HG03460 (cell line): ENCODE results near the gene MOB2.

Source experiments
- ATAC-seq: cut with Tn5 transposase; IDR thresholded peaks from one replicate; pipeline ENCODE4 v1.9.1; 2021; ENCODE audit not compliant: unreplicated experiment

The MOB2 gene

DNA sequence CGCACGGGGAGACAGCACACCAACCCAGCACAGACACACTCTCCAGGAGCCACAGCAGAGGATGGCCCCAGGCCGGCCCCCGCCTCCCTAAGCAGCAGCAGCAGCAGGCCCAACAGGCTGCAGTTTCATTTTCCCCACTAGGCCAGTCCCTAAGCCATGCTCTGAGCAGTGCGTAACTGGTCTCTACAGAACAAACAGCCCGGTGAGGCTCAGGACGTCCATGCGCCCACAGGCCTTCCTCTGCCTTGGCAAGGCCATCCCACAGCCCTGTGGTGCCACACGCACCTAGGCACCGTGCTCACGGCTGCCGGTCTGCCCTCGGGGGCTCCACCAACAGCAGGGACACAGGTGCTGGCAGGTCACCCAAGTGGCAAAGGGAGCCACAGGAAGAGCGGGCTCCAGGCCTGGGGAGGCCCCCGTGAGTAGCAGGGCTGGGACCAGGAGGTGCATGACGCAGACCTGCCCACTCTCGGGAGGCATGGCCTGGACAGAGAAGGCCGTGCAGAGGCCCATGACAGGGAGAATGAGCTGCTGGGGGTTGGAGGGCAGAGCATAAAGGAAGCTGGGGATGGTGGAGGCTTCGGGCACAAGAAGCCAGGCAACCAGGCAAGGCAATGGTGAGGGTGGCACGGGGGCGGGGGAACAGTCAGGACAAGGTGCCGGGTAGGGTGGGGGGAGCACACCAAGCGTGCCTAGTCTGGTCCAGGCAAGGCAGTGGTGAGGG is 1.4 kb upstream of the MOB2 start:
- no peak for ATAC-seq

DNA sequence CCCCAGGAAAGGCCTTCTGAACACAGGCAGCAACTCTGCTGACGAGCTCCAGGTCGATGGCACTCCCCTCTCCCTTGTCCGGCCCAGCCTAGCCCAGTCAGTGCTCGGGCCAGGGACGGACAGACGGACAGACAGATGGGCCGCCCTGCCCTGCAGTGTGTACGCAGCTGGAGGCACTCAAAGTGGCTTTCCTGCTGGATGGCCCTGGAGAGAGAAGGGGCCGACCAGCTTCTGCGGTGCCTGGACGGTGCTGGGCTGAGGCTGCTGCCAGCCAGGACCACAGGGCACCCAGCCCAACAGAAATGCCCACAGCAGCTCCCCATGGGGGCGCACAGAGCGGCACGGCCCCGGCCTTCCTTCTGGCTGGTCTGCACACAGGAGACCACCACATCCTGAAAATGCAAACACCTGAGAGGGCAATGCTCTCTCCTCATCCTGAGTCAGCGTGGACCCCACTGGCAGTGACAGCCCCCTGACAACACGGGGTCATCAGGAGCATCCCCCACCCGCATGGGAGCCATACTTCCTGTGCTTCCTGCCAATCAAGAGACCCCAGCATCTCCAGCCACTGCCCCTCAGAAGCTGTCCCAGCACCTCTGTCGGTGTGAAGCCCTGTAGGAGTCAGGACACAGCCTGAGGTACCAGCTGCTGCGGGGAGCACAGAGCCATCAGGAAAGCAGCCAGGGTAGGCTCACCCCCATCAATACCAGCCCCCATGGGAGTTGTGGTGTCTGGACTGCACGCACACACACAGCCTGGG is 692 bp upstream of the MOB2 start:
- no peak for ATAC-seq

DNA sequence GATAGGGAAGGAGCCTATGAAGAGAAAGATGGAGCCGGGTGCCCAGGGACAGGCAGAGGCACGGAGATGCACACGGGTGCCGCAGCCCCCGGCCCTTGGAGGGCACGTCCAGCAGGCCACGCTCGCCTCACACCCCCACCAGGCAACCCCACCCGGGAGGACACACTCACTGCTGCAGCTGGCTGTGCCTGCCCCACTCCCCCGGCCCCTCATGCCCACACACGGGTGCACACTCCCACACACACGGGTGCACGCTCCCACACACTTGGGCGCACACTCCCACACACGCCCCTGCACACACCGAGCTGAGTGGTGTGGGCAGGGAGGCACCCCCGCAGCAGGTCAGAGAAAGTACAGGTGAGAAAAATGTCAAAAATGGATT is 1.1 kb downstream of the MOB2 start:
- ATAC-seq, result no peak

DNA sequence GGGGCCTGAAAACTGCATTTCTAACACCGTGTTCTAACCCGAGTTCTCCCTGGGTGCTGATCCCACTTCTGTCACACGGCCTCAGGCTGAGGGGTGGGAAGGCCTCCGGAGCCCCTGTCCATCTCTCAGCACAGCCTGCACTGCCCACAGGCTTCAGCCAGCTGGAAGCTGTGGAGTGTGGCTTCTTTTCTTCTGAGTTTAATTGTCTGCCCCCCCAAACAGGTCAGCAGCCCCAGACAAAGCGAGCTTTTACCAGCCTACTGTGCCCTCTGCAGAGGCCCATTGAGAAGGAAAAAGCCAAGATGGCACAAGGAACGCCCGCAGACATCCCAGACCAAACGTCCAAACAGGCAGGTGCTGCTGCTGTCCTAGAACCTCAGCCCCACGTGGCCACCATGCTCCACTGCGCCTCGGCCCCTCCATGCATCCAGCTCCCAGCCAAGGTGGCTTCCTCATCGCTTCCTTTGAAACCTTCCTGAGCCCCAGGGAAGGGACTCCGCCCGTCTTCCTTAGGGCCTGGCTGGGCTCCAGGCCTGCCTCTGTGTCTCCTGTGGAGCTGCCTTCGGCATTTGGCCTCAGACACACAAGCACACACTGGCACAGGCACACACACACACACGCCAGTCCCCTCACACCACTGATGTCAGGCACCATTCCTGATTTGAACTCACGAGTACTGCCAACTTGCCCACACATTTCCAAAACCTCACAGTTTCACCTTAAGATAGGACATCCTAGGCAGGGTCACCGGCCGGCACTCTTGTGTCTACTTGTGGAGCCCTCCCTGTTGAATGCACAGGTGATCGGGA is 1.7 kb downstream of the MOB2 start:
- no peak for ATAC-seq

DNA sequence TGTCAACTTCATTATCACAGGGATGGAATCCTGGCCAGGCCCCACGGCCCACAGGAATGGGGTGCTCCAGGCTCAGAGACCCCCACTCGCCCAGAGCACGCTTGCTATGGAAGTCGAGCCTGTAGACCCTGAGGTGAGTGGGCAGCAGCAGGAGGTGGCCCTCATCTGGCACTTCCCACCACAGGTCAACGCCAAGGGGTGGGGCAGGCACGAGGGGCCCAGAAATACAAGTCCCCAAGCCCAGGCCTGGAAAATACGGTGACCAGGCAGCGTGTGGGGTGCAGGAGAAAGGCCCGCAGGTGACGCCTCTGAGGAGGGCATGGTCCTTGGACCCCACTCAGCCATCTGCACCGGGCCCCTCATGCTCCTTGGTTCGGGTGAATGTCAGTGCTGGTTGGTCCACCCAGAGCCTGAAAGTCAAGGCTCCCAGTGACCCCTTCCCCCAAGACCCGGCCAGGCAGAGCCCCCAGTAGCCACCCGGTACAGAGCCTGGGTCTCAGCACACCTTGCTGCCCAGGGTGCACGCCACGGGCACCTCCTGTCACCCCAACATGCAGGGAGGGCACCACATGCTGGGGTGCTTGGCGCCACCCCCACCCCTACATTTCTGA is 2.4 kb downstream of the MOB2 start:
- no peak for ATAC-seq

DNA sequence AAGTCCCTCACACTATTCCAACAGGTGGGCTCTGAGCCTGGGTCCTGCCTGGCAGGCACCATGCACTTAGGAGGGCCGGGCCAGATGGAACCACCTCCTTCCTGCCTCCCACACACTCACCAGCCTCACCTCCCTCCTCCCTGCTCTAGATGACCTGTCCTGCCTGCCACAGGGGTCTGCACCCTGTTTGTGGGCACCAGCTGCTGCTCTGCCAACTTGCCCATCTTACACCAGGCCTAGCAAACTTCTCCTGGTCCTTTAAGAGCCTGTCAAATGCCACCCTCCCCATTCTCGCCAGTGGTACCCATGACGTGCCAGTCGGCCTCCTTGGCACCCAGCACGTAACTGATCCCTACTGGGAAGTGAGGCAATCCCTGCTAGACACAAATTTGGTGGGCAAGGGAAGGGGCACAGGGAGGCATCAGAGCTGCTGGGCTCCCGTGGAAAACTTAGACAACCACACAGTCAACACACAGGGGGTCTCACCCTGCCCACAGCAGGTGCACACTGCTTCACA is 3.1 kb downstream of the MOB2 start:
- ATAC-seq, result no peak

GRCh38 chr11:1482581-1483444 is 3.8 kb downstream of the MOB2 start:
- ATAC-seq, result no peak

GRCh38 chr11:1481861-1482441 is 4.6 kb downstream of the MOB2 start:
- no peak for ATAC-seq

DNA sequence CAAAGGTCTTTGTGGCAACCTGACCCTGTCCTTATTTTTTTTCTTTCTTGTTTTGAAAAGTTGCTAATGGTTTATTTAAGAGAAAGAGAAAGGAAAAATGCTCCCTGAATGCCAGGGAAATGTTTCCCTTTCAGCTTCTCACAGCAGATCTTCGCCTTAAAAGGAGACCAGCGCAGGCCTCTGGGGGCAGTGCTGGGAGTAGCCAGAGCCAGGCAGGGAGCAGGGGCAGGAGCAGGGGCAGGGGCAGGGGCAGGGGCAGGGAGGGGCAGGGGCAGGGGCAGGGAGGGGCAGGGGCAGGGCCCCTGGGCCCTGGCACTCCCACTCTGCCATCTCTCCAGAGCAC is 5.1 kb downstream of the MOB2 start:
- ATAC-seq, result no peak

DNA sequence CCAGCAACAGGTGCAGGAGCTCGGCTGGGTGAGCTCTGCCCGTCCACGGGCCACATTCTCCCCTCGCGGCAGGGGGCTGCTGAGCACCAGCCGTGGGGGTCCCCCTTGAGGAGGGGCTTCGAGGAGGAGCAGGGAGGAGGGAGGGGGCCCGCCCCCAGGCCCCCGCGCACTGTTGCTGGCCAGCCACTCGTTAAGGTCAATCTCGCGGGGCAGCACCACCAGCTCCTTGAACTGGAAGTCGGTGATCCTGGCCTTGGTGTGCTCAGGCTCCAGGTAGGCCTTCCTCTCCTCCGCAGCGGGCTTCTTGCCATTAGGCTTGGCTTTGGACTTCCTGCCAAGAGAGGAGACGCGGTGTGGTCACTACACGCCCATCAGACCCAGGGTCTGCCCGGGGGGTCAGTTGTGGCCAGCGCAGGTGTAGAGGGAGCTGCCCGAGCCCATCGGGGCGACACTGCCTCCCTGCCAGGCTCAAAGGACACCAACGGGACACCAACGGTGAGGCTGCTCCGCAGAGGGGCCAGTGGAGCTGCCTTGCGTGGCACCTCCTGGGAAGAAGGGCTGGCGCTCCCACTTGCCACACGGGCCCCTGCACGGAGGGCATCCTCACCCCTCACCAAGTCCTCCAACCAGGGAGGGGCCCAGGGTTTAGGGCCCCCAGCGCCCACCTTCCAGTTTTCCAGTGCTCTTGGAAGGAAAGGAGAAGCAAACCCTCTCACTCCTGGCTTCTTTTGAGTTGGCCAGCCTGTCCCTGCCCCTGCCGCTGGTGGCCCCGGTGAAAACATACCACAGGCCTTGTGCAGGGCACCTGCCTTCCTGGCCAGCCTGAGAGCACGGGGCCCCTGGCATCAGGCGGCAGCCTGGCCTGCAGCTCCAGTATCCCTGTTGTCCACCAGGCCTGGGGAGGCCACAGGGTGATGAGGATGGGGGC is 5.8 kb downstream of the MOB2 start:
- ATAC-seq, result no peak

DNA sequence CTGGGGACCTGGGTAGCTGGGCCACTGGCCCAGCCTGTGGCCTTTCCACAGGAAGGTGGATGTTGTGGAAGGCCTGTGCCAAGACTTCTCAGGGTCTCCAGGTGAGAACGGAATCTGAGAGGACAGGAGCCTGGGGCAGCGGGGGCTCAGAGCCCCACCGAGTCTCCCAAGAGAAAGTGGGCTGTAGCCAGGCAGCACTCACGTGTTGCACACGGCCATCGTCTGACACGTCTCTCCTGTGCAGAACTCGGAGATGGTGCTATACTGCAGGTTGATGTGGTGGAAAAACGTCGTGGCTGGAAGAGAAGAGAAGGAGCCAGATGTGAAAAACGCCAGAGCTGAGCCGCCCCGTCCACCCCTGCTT is 6.4 kb downstream of the MOB2 start:
- no peak for ATAC-seq

GRCh38 chr11:1479678-1480118 is 6.9 kb downstream of the MOB2 start:
- ATAC-seq, result no peak

DNA sequence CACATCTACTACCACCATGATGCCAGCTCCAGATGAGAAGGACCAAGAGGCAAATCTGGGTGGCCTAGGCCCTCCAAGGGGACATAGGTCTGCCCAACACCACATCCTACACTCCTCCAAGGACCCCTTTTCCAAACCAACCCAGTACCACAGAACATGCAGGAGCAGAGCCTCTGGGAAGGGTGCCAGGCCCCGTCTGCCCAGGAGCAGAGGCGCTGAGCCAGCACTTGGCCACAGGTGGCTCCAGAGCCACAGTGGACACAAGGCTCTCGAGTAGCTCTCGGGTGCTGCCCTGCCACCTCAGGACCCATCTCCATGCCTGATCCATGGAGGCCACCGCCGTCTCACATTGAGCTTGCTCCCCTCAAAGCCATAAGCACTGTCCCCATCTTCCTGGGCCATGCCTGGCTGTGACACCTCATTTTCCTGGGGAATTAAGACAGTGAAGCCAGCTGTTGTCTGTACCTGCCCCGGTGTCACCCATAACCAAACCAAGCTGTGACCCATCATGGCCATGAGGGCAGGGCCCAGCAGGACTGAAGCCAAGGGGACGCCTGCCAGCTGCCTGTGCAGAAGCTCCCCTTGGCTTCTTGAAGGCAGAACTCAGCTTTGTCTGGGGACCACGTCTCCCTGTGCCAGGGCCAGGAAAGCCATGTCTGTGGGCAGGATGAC is 7.4 kb downstream of the MOB2 start:
- no peak for ATAC-seq

GRCh38 chr11:1478544-1478943 is 8.0 kb downstream of the MOB2 start:
- no peak for ATAC-seq

DNA sequence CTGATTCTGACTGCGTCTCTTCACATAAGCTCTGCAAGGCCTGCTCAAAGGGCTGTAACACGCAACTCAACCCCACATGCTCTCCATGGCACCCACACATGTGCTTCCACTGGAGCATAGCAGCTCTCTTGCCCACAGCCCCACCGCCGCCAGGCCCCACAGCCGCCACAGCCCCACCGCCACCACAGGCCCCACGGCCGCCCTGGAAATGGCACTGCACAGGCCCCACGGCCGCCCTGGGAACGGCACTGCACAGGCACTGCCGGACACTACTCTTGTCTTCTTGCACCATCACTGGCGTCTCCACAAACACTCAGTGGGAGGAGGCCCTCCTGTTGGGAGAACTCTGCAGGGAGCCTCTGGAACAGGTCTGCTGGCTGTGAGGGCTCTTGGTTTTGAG is 8.6 kb downstream of the MOB2 start:
- ATAC-seq, result no peak

DNA sequence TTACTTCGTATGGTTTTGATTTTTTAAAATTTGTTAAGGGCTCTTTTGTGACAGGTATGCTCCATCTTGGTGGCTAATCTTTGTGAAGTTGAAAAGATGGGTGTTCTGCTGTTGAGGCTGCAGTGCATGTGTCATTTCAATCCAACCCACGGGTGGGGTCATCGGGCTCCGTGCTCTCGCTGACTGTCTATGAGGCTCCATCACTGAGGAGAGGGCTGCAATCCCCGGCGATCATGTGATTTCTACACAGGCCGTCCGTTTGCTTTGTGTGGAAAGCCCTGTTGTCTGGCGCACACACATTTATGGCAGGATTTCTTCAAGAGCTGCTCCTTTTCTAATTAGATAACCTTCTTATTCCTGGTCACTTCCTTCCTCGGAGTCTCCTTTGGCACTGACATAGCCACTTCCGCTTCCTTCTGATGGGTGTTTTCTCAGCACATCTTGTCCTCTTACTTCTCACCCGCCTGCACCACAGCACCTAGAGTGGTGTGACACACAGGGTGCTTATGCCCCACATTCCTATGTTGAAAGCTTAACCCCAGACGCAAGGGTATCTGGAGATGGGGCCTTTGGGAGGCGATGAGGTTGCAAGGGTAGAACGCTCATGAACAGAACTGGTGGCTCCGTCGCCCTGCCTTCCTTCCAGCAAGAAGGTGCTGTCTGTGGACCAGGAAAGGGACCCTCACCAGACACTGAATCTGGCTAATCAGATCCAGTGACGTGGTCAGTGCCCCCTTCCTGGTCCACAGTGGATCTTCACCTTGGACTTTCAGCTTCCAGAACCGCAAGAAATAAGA is 9.4 kb downstream of the MOB2 start:
- ATAC-seq, result no peak

GRCh38 chr11:1475841-1476240 is 10.7 kb downstream of the MOB2 start:
- no peak for ATAC-seq

DNA sequence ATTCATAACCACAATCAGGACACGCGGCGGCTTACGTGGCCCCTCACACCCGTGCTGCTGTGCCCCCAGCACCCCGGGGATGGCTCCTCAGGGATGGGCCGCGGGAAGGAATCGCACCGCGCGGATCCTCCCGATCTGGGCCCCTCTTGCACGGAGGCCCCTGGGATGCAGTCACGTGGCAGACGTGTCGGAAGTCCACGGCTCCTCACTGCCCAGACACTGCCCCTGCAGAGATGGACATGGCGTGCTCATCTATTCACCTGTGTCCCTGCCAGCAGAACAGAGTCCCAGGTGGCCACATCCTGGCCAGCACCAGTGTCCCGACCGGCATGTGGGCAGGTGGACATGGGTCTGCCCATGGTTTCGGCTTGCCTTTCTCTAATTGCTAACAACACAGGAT is 12.8 kb downstream of the MOB2 start:
- no peak for ATAC-seq
